Measurements from ENCODE around the gene PRAC1. TPM values are rescaled to one million over a fixed set of nuclear protein-coding genes. Genes with fewer than 3 reads are reported as not detected.

Gene PRAC1
- total RNA-seq, 4 donors from 2014 or later = not detected

GRCh38 chr17:48746916-48747444, 24.7 kb upstream of the PRAC1 start:
- no peak overlapping the region for H3K27ac ChIP-seq
- DNase-seq (ENCODE audit: low spot score in 2 of 2) = no peak
- peaks cover 12 to 100% of the 10 kb centered on the region in 2 donors for H3K27me3 ChIP-seq
- WGBS, 2 donors = 3% methylated on average over 20 to 21 of the region's 21 CpGs
- H3K4me1 ChIP-seq = peaks cover 0 to 15% (median 0%) of the 10 kb centered on the region in 4 donors
- no peak for TF ChIP-seq EP300 (IDR thresholded peaks at IDR 0.05)
- TF ChIP-seq CTCF (IDR thresholded peaks at IDR 0.05) = no peak
- no peaks in the 10 kb centered on the region for H3K36me3 ChIP-seq
- no peaks in the 10 kb centered on the region for H3K9me3 ChIP-seq
- H3K4me3 ChIP-seq = no peak overlapping the region

DNA sequence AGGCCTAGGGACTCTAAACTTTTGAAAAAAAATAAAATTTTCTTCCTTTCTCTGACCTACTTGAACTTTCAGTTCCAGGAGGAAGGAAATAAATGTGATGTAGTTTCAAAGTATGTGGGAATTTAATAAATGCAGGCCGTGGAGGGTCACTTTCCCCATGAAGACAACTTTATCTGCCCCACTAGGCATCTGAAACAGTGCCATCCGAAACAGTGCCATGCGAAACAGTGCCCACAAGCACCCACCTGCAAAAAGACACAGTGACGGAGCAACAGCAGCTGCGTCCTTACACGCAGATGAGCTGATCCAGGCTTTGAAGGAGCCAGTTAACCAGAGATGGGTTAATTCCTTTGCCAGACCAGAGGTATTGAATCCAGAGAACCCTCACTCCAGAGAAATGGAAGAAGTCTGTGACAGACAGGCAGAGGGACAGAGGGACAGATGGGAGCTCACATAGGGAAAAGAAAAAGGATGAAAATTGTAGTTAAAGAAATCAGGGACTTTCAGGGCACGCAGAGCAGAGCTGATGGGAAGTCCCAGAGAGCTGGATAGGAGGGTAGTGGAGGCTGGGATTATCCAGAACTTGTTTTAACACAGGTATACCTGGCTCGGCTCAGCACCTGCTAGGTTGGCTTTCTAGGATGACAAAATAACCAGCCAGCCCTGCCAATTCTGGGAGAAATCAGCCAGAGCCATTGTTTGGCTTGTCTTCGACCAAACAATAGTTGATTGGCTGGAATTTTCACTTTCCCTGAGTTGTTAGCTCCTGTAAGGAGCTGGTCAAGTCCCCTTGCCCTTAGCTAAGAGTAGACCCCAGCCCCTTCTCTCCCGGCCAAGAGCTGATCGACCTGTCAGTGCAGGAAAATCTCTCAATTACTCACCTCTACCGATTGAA, 23.3 kb upstream of the PRAC1 start:
- no peak for TF ChIP-seq EP300 (IDR thresholded peaks at IDR 0.05)
- no peak for TF ChIP-seq CTCF (IDR thresholded peaks at IDR 0.05)
- no peak for TF ChIP-seq POLR2A (IDR thresholded peaks at IDR 0.05)
- H3K4me1 ChIP-seq = peaks cover 0 to 15% (median 0%) of the 10 kb centered on the region in 4 donors
- 17 to 23% methylated on average over 12 of the region's 12 CpGs for WGBS, 2 donors
- no peak overlapping the region for H3K27ac ChIP-seq
- H3K9me3 ChIP-seq = no peaks in the 10 kb centered on the region
- no peak for DNase-seq (ENCODE audit: low spot score in 2 of 2)
- H3K27me3 ChIP-seq = peaks cover 11 to 100% of the 10 kb centered on the region in 2 donors
- no peak overlapping the region for H3K4me3 ChIP-seq
- H3K36me3 ChIP-seq = no peaks in the 10 kb centered on the region

- no peak for TF ChIP-seq POLR2A (IDR thresholded peaks at IDR 0.05)
- no peak for TF ChIP-seq EP300 (IDR thresholded peaks at IDR 0.05)
- TF ChIP-seq CTCF (IDR thresholded peaks at IDR 0.05) = no peak
- no peak for DNase-seq (ENCODE audit: low spot score in 2 of 2)
- Histone ChIP-seq H3K9me3 (no peaks in the 10 kb centered on the region), H3K27me3 (peaks cover 0 to 100% of the 10 kb centered on the region in 2 donors), H3K36me3 (no peaks in the 10 kb centered on the region), H3K4me3 (no peak overlapping the region), H3K27ac (no peak overlapping the region), H3K4me1 (peaks cover 0 to 8% (median 0%) of the 10 kb centered on the region in 4 donors)
Measured at GRCh38 chr17:48740537-48740936, 18.2 kb upstream of the PRAC1 start.

GRCh38 chr17:48738803-48739526, 16.6 kb upstream of the PRAC1 start:
- H3K4me1 ChIP-seq = peaks cover 0 to 8% (median under 1%) of the 10 kb centered on the region in 4 donors
- H3K36me3 ChIP-seq = no peaks in the 10 kb centered on the region
- H3K27ac ChIP-seq = no peak overlapping the region
- no peak for DNase-seq (ENCODE audit: low spot score in 2 of 2)
- TF ChIP-seq POLR2A (IDR thresholded peaks at IDR 0.05) (no peak), EP300 (IDR thresholded peaks at IDR 0.05) (no peak), CTCF (IDR thresholded peaks at IDR 0.05) (no peak)
- no peaks in the 10 kb centered on the region for H3K9me3 ChIP-seq
- H3K27me3 ChIP-seq = peaks cover 0 to 100% of the 10 kb centered on the region in 2 donors
- H3K4me3 ChIP-seq = no peak overlapping the region
- 4 to 6% methylated on average over 28 to 37 of the region's 37 CpGs for WGBS, 2 donors

- H3K4me1 ChIP-seq = peaks cover 0 to 10% (median 3%) of the 10 kb centered on the region in 4 donors
- WGBS, 2 donors = 6 to 7% methylated on average over 11 of the region's 11 CpGs
- TF ChIP-seq POLR2A (IDR thresholded peaks at IDR 0.05) = no peak
- TF ChIP-seq EP300 (IDR thresholded peaks at IDR 0.05) = no peak
- TF ChIP-seq CTCF (IDR thresholded peaks at IDR 0.05) = no peak
- DNase-seq (ENCODE audit: low spot score in 2 of 2) = no peak
- H3K9me3 ChIP-seq = no peaks in the 10 kb centered on the region
- H3K4me3 ChIP-seq = no peak overlapping the region
- peaks cover 0 to 100% of the 10 kb centered on the region in 2 donors for H3K27me3 ChIP-seq
- H3K27ac ChIP-seq = no peak overlapping the region
- no peaks in the 10 kb centered on the region for H3K36me3 ChIP-seq
Measured at GRCh38 chr17:48738424-48738802, 16.1 kb upstream of the PRAC1 start.

Data from tibial nerve (tissue), 4 donors.